Glutamatergic neuron (in vitro differentiated cells): ENCODE results near the gene CSNK1G2. TPM values are rescaled to one million over a fixed set of nuclear protein-coding genes. Genes with fewer than 3 reads are reported as not detected.

ENCODE experiments used
- DNase-seq: peaks from one replicate; pipeline ENCODE4 v3.0.0; 2022
- H3K27ac Mint-ChIP-seq: one replicate; pipeline ENCODE4 v1.8.0; 2020; ENCODE audit warnings: mild to moderate bottlenecking, mixed read lengths, inconsistent platforms; ENCODE audit not compliant: unreplicated experiment
- H3K27me3 Mint-ChIP-seq: one replicate; pipeline ENCODE4 v1.8.0; 2020; ENCODE audit warnings: mild to moderate bottlenecking, moderate library complexity, mixed read lengths, inconsistent platforms; ENCODE audit not compliant: unreplicated experiment
- H3K36me3 Mint-ChIP-seq: one replicate; pipeline ENCODE4 v1.8.0; 2020; ENCODE audit warnings: mild to moderate bottlenecking, mixed read lengths, inconsistent platforms; ENCODE audit not compliant: unreplicated experiment
- H3K4me1 Mint-ChIP-seq: one replicate; pipeline ENCODE4 v1.8.0; 2020; ENCODE audit warnings: mild to moderate bottlenecking, low read depth, mixed read lengths, inconsistent platforms; ENCODE audit not compliant: unreplicated experiment
- H3K4me3 Mint-ChIP-seq: one replicate; pipeline ENCODE4 v1.8.0; 2020; ENCODE audit warnings: mild to moderate bottlenecking, mixed read lengths, inconsistent platforms; ENCODE audit not compliant: unreplicated experiment
- H3K9me3 Mint-ChIP-seq: one replicate; pipeline ENCODE4 v1.8.0; 2020; ENCODE audit warnings: mild to moderate bottlenecking, moderate library complexity, mixed read lengths, inconsistent platforms; ENCODE audit not compliant: unreplicated experiment
- CTCF ChIP-seq: fragments of 200-600 bp; sonication (generic); IDR thresholded peaks from one replicate; pipeline ENCODE4 v1.5.0; 2021; ENCODE audit not compliant: partially characterized antibody, unreplicated experiment
- total RNA-seq: library from RNA; stranded (reverse); fragmentation: NEBNext Ultra II Directional; extraction: Animal tissue kit (Norgen Biotek cat#: 25700); gene quantifications from one replicate; pipeline ENCODE4 v1.2.1, GENCODE V29; 2021; ENCODE audit not compliant: unreplicated experiment

CSNK1G2 gene
- total RNA-seq, 1 donor from 2014 or later: 104 TPM

GRCh38 chr19:2016041-2016807, 75.3 kb downstream of the CSNK1G2 start:
- no peak for TF ChIP-seq CTCF
- H3K27me3 Mint-ChIP-seq: peaks cover 2% of the 10 kb centered on the region
- H3K4me3 Mint-ChIP-seq: peak overlapping the region; percentile 73
- H3K36me3 Mint-ChIP-seq: no peaks in the 10 kb centered on the region
- DNase-seq: peak; percentile 49
- H3K4me1 Mint-ChIP-seq: no peaks in the 10 kb centered on the region
- no peak overlapping the region for H3K27ac Mint-ChIP-seq
- H3K9me3 Mint-ChIP-seq: peaks cover 2% of the 10 kb centered on the region

GRCh38 chr19:2018752-2019151, 77.8 kb downstream of the CSNK1G2 start:
- Mint-ChIP-seq H3K4me1 (no peaks in the 10 kb centered on the region), H3K9me3 (no peaks in the 10 kb centered on the region), H3K4me3 (no peak overlapping the region), H3K27me3 (peaks cover 3% of the 10 kb centered on the region), H3K36me3 (no peaks in the 10 kb centered on the region), H3K27ac (no peak overlapping the region)
- no peak for TF ChIP-seq CTCF
- DNase-seq: no peak

GRCh38 chr19:2021453-2022140, 80.6 kb downstream of the CSNK1G2 start:
- DNase-seq: no peak
- H3K4me3 Mint-ChIP-seq: no peak overlapping the region
- no peak for TF ChIP-seq CTCF
- H3K4me1 Mint-ChIP-seq: no peaks in the 10 kb centered on the region
- no peaks in the 10 kb centered on the region for H3K9me3 Mint-ChIP-seq
- no peak overlapping the region for H3K27ac Mint-ChIP-seq
- H3K27me3 Mint-ChIP-seq: peaks cover 4% of the 10 kb centered on the region
- no peaks in the 10 kb centered on the region for H3K36me3 Mint-ChIP-seq

DNA sequence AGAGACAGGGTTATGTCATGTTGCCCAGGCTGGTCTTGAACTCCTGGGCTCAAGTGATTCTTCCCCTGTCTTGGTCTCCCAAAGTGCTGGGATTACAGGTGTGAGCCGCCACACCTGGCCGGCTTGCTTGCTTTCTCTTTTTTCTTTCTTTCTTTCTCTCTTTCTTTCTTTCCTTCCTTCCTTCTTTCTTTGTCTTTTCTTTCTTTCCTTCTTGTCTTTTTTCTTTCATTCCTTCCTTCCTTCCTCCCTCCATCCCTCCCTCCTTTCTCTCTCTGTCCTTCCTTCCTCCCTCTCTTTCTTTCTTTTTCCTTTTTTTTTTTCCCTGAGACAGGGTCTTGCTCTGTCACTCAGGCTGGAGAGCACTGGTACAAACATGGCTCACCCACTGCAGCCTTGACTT, 81.3 kb downstream of the CSNK1G2 start:
- no peak overlapping the region for H3K27ac Mint-ChIP-seq

More for the DNA sequence above, 81.3 kb downstream of the CSNK1G2 start:
- Mint-ChIP-seq H3K4me3 (no peak overlapping the region), H3K27me3 (peaks cover 4% of the 10 kb centered on the region), H3K36me3 (no peaks in the 10 kb centered on the region), H3K4me1 (no peaks in the 10 kb centered on the region), H3K9me3 (no peaks in the 10 kb centered on the region)
- no peak for TF ChIP-seq CTCF
- no peak for DNase-seq
